Liver (tissue), 9 donors: Measurements from ENCODE around the gene COL4A1. TPM values are rescaled to one million over a fixed set of nuclear protein-coding genes. Genes with fewer than 3 reads are reported as not detected.

Experiments used
- DNase-seq: peaks from one replicate; pipeline ENCODE4 v3.0.0-alpha.2; 2017; ENCODE audit warnings: low spot score
- H3K27ac ChIP-seq, 2 donors: one replicate each; pipeline ENCODE4 v1.7.0; 2013; ENCODE audit warnings: inconsistent platforms in 2 of 2, low read length in 2 of 2, control low read depth in 1 of 2, low read depth in 1 of 2, mild to moderate bottlenecking in 1 of 2
- H3K27me3 ChIP-seq, 4 donors: one replicate each; pipeline versions ENCODE4 v1.6.1 to v1.7.0; 2013; ENCODE audit warnings: low read length in 3 of 4, inconsistent platforms in 1 of 4, mild to moderate bottlenecking in 1 of 4, moderate library complexity in 1 of 4; ENCODE audit not compliant: control insufficient read depth in 4 of 4, insufficient read depth in 4 of 4
- H3K36me3 ChIP-seq, 4 donors: one replicate each; pipeline versions ENCODE4 v1.6.1 to v1.7.0; 2013; ENCODE audit warnings: low read length in 3 of 4, mild to moderate bottlenecking in 3 of 4, low read depth in 1 of 4, moderate library complexity in 1 of 4; ENCODE audit not compliant: control insufficient read depth in 4 of 4, insufficient read depth in 3 of 4
- H3K4me1 ChIP-seq, 4 donors: one replicate each; pipeline versions ENCODE4 v1.6.1 to v1.7.0; 2013; ENCODE audit warnings: low read length in 3 of 4, mild to moderate bottlenecking in 3 of 4, moderate library complexity in 1 of 4; ENCODE audit not compliant: control insufficient read depth in 4 of 4, insufficient read depth in 4 of 4
- H3K4me3 ChIP-seq, 3 donors: one replicate each; pipeline versions ENCODE4 v1.6.1 to v1.7.0; 2013; ENCODE audit warnings: low read length in 3 of 3, control low read depth in 1 of 3, low read depth in 1 of 3, mild to moderate bottlenecking in 1 of 3
- H3K9ac ChIP-seq, 2 donors: one replicate each; pipeline ENCODE4 v1.7.0; 2013; ENCODE audit warnings: low read length in 2 of 2, mild to moderate bottlenecking in 2 of 2, moderate library complexity in 2 of 2, control low read depth in 1 of 2, low read depth in 1 of 2
- H3K9me3 ChIP-seq, 4 donors: one replicate each; pipeline versions ENCODE4 v1.6.1 to v1.7.0; 2013; ENCODE audit warnings: low read length in 3 of 4; ENCODE audit not compliant: control insufficient read depth in 4 of 4
- ATF3 ChIP-seq: IDR thresholded peaks from 2 replicates; pipeline ENCODE4 v1.6.1; 2016; ENCODE audit warnings: antibody characterized with exemption
- CTCF ChIP-seq: fragments of 150-350 bp; IDR thresholded peaks from 2 replicates; pipeline ENCODE4 v1.5.1; 2017; ENCODE audit warnings: improper control_type of control experiment, low read depth, low read length; ENCODE audit not compliant: missing input control
- EGR1 ChIP-seq, 2 donors: IDR thresholded peaks; 2 replicates each; pipeline ENCODE4 v1.6.1; 2016 to 2018; ENCODE audit warnings: antibody characterized with exemption in 2 of 2, low read depth in 2 of 2
- FOXA1 ChIP-seq: IDR thresholded peaks from 2 replicates; pipeline ENCODE4 v1.6.1; 2016; ENCODE audit warnings: antibody characterized with exemption
- FOXA2 ChIP-seq: IDR thresholded peaks from 2 replicates; pipeline ENCODE4 v1.6.1; 2016; ENCODE audit warnings: antibody characterized with exemption
- GABPA ChIP-seq, 2 donors: IDR thresholded peaks in 1 of 2; conservative IDR thresholded peaks in 1 of 2; 2 replicates each; pipeline ENCODE4 v1.6.1; 2016; ENCODE audit warnings: antibody characterized with exemption in 2 of 2, mild to moderate bottlenecking in 1 of 2, moderate library complexity in 1 of 2
- HNF4A ChIP-seq, 2 donors: conservative IDR thresholded peaks; 2 replicates each; pipeline ENCODE4 v1.6.1; 2016; ENCODE audit warnings: antibody characterized with exemption in 2 of 2, mild to moderate bottlenecking in 2 of 2
- HNF4G ChIP-seq: IDR thresholded peaks from 2 replicates; pipeline ENCODE4 v1.6.1; 2016; ENCODE audit warnings: antibody characterized with exemption
- JUND ChIP-seq, 2 donors: IDR thresholded peaks; 2 replicates each; pipeline ENCODE4 v1.6.1; 2016; ENCODE audit warnings: antibody characterized with exemption in 2 of 2
- MAX ChIP-seq: IDR thresholded peaks from 2 replicates; pipeline ENCODE4 v1.6.1; 2016; ENCODE audit warnings: antibody characterized with exemption
- NR2F2 ChIP-seq: IDR thresholded peaks from 2 replicates; pipeline ENCODE4 v1.6.1; 2016; ENCODE audit warnings: antibody characterized with exemption
- RAD21 ChIP-seq, 2 donors: IDR thresholded peaks; 2 replicates each; pipeline ENCODE4 v1.6.1; 2016; ENCODE audit warnings: antibody characterized with exemption in 2 of 2, mild to moderate bottlenecking in 2 of 2
- REST ChIP-seq: IDR thresholded peaks from 2 replicates; pipeline ENCODE4 v1.6.1; 2016; ENCODE audit warnings: antibody characterized with exemption, mild to moderate bottlenecking
- RXRA ChIP-seq, 2 donors: IDR thresholded peaks; 2 replicates each; pipeline ENCODE4 v1.6.1; 2017 to 2018; ENCODE audit warnings: antibody characterized with exemption in 2 of 2, mild to moderate bottlenecking in 1 of 2
- SP1 ChIP-seq: IDR thresholded peaks from 2 replicates; pipeline ENCODE4 v1.6.1; 2018; ENCODE audit warnings: antibody characterized with exemption, mild to moderate bottlenecking
- TAF1 ChIP-seq: conservative IDR thresholded peaks from 2 replicates; pipeline ENCODE4 v1.6.1; 2016; ENCODE audit warnings: antibody characterized with exemption, mild to moderate bottlenecking
- YY1 ChIP-seq: IDR thresholded peaks from 2 replicates; pipeline ENCODE4 v1.6.1; 2016; ENCODE audit warnings: antibody characterized with exemption, mild to moderate bottlenecking
- ZBTB33 ChIP-seq: IDR thresholded peaks from 2 replicates; pipeline ENCODE4 v1.6.1; 2016; ENCODE audit warnings: antibody characterized with exemption
- WGBS: extraction: QIAGEN DNeasy Blood & Tissue Kit; methylation state at CpG from one replicate; pipeline ENCODE4 v1.1.7; 2013; 5-methylcytosine and 5-hydroxymethylcytosine counted together
- polyA plus RNA-seq, 2 donors: library from polyadenylated mRNA; stranded (reverse) in 1 of 2; unstranded in 1 of 2; fragments of 200-250 nt in 1 of 2; fragments of >200 nt in 1 of 2; fragmentation: Nextera tagmentation in 1 of 2; extraction: Ambion mirVana in 1 of 2; gene quantifications; one replicate each; pipeline versions ENCODE4 v1.2.1 to v1.2.3, GENCODE V29; 2013 to 2015
- total RNA-seq, 2 donors: library from RNA; depleted of rRNA; stranded (reverse); fragments of >200 nt; gene quantifications; one replicate each; pipeline ENCODE4 v1.2.3, GENCODE V29; 2014
- donor health status: healthy.
- donor health status: healthy.
- donor health status: healthy.
- donor health status: healthy.
- donor health status: healthy.

The COL4A1 gene
- total and polyA plus RNA-seq, 4 donors, result 5.0 to 68.5 (median 37.9) TPM

GRCh38 chr13:110352735-110353134 is 45.8 kb upstream of the COL4A1 start:
- Histone ChIP-seq H3K36me3 (no peaks in the 10 kb centered on the region), H3K9ac (no peak overlapping the region), H3K27me3 (peaks cover 0 to 2% (median under 1%) of the 10 kb centered on the region in 4 donors), H3K4me3 (no peak overlapping the region), H3K27ac (no peak overlapping the region), H3K4me1 (no peaks in the 10 kb centered on the region), H3K9me3 (no peaks in the 10 kb centered on the region)
- 75% methylated on average over 8 of the region's 8 CpGs for WGBS
- DNase-seq, result no peak
- TF ChIP-seq FOXA1, result no peak
- no peak for TF ChIP-seq MAX
- TF ChIP-seq EGR1 (IDR thresholded peaks at IDR 0.05; ENCODE audit: low read depth in 2 of 2), result no peak
- no peak for TF ChIP-seq HNF4G
- TF ChIP-seq GABPA (IDR thresholded peaks at IDR 0.05 in 1 of 2, conservative IDR thresholded peaks at IDR 0.05 in 1 of 2), result no peak
- no peak for TF ChIP-seq SP1
- no peak for TF ChIP-seq RAD21 (IDR thresholded peaks at IDR 0.05)
- no peak for TF ChIP-seq JUND (IDR thresholded peaks at IDR 0.05)
- TF ChIP-seq ZBTB33, result no peak
- no peak for TF ChIP-seq HNF4A (conservative IDR thresholded peaks at IDR 0.05)
- TF ChIP-seq CTCF, result no peak
- no peak for TF ChIP-seq YY1
- no peak for TF ChIP-seq ATF3
- no peak for TF ChIP-seq RXRA (IDR thresholded peaks at IDR 0.05)
- no peak for TF ChIP-seq NR2F2
- TF ChIP-seq REST, result no peak
- no peak for TF ChIP-seq FOXA2
- TF ChIP-seq TAF1, result no peak
